GM21423 (cell line): ENCODE measurements around the gene SLC35B4.
"Not testable (repeated sequence)": the region's sequence is repeated elsewhere in the genome, so short reads cannot be mapped to it uniquely, and the experiment has no call there.

Source experiments
- ATAC-seq: cut with Tn5 transposase; IDR thresholded peaks from one replicate; pipeline ENCODE4 v1.9.1; 2021; ENCODE audit warnings: mild to moderate bottlenecking, moderate library complexity; ENCODE audit not compliant: unreplicated experiment

Gene SLC35B4

DNA sequence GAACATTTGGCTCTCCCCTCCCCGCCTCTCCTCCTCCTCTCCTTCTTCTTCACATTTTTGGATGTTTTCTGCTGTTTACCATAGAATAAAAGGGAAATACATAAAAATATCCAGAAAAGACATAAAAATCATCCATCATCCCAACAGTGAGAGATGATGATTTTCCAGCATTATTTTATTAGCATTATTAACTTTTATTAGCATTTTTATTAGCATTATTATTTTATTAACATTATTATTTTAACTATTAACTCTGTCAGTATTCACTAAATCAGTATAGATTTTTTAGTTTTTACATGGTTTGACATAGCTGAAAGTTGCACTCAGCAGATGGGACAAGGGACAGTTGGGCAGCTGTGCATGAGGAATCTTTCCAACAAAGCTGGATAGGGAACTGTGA, 16.2 kb upstream of the SLC35B4 start:
- no peak for ATAC-seq

DNA sequence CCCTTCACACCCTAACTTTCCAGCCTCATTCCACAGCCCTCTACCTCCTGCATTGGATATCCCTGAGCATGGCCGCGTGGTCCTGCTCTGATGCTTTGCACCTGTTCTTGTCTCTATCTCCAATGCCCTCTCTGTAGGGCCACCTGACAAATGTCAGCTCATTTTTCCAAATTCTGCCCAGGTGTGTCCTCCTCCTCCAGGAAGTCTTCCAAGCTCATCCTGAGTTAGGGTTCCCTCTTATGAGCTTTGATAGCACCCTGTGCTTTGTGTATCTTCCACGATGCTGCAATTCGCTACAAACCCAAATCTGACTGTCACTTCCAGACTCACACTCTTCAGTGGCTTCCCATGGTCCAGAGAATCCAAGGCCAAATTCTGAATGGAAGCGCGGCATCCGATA, 14.7 kb upstream of the SLC35B4 start:
- ATAC-seq, result no peak

DNA sequence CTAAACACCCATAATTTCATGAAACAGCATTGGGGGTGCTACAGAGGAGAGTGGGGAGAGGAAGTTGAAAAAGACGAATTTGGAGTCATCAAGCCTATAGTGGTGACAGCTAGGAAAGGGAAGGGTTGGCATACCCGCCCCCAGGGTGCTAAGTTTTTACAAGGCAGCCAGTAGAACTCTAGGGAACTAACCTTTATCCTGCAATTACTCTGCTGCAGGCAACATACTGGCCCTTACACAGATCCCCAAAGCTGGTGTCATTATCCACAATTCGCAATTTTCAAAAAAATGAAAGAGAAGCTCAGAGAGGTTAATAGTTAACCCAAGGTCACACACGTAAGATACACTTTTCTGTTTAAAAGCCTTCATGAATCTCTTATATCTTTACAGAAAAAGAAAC, 14.2 kb upstream of the SLC35B4 start:
- no peak for ATAC-seq

DNA sequence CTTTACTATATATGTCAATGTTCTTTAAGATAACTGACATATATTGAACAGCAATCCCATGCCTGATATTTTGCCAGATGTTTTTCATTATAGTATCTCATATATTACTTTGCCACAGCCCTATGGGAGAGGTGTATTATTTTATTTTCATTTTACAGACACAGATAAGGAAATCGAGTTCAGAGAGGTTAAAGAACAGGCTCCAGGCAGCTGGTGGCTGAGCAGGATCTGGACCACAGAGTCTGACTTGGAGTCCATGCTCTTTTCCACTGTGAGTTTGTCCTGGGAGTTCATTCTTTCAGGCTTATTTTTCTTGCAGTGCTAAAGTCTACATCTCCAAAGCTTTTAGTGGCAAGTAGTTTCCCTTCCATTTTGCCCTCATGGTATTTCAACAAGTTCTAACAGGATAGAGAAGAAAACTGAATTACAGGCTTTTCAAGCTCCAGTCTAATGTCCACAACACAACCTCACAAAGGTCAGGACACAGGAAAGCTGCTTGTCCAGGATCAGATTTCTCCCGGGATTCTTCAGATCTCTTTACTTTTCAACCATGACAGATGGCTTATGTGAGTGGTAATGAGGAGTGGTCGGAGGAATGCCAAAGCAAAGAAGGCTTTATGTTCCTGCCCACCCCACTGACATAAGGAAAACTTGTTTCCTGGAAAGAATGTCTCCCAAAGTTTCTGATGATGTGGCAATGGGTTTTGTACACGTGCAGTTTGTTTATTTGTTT, 13.1 kb upstream of the SLC35B4 start:
- no peak for ATAC-seq

DNA sequence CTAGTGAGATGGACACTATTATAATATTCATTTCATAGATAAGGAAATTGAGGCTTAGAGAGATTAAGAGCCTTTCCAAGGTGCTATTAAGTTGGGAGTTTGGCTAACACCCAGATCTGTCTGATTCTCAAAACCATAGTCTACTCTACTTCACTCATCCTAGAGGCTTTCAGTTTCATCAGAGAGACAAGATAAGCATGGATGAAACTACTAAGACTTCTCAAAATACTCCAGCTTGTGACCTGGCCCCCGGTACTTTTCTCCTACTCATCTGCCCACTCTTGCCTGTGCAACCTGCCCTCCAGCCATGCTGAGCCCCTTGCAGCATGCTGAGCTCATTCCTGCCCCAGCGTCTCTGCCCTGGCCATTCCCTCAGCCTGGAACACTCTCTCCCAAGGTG, 12.2 kb upstream of the SLC35B4 start:
- no peak for ATAC-seq

DNA sequence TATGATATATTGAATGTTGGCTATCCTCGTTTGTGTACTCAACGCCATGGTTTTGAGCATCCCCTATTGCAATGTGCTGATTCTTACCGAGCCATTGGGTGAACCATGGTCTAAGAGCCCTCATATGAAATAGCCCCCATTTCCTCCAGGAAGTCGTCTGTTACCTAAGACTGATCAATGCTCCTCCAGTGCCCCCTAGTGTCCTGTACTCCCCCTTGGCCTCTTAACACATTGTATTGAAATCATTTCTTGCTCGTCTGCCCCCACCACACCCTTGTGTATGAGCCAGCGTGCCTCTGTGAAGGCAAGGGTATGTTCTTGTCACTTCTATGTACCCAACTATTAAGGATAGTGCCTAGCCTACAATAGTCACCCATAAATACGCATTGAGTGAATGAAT, 11.2 kb upstream of the SLC35B4 start:
- ATAC-seq, result peak; percentile 90

DNA sequence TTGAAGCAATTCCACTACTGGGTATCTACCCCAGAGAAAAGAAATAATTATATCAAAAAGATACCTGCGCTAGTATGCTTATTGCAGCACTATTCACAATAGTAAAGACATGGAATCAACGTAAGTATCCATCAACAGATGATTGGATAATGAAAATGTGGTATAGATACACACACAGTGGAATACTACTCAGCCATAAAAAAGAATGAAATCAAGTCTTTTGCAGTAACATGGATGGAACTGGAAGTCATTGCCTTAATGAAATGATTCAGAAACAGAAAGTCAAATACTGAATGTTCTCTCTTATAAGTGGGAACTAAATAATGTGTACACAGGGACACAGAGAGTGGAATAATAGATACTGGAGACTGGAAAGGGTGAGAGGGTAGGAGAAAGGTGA, 7.4 kb upstream of the SLC35B4 start:
- no peak for ATAC-seq

DNA sequence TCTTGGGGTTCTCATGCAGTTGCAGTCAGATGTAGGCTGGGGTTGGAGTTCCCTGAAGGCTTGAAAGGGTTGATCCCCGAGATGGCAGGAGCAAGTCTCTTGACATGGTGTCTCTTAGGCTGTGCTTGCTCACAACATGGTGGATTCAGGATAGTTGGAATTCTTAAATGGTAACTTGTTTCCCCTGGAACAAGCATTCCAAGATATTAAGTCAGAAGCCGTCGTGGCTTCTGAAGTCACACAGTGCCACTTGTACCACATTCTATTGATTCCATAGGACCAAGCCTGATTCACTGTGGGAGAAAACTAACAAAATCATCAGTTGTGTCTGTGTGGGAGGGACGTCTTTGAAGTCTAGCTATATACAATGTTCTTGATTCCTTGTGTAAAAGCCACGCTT, 3.5 kb upstream of the SLC35B4 start:
- ATAC-seq, result no peak

DNA sequence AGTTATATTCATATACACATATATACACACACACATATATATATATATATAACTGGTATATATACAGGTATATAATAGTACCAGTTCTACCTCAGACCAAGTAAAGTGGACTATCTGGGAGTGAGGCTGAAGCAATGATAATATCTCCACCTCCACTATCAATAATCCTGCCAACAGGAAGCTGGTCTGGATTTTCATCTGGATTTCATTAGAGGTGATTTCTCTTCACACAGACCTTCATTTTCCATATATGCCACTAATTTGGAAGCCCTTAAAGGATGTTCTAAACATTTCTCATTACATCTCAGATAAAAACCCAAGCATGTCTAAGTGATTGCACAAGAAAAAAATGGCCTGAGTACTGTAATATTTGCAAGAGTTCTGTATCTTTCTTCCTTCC, 1.7 kb upstream of the SLC35B4 start:
- no peak for ATAC-seq

DNA sequence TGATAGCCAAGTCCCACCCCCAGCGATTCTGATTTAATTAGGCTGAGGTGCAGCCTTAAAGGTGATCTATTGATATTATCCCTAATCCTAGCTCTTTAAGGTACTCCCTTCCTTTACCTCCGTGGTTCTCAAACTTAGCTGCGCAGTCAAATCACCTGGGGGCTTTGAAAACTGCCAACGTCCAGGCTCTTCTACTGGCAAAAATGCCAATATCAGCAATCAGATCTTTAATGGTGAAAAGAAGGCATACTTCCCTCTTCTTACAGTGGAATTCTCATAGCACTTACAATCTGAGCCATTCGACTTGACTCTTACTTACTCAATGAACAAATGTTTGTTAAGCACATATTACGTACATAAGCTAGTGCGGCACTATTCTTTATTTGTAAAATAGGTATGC, 704 bp upstream of the SLC35B4 start:
- no peak for ATAC-seq

DNA sequence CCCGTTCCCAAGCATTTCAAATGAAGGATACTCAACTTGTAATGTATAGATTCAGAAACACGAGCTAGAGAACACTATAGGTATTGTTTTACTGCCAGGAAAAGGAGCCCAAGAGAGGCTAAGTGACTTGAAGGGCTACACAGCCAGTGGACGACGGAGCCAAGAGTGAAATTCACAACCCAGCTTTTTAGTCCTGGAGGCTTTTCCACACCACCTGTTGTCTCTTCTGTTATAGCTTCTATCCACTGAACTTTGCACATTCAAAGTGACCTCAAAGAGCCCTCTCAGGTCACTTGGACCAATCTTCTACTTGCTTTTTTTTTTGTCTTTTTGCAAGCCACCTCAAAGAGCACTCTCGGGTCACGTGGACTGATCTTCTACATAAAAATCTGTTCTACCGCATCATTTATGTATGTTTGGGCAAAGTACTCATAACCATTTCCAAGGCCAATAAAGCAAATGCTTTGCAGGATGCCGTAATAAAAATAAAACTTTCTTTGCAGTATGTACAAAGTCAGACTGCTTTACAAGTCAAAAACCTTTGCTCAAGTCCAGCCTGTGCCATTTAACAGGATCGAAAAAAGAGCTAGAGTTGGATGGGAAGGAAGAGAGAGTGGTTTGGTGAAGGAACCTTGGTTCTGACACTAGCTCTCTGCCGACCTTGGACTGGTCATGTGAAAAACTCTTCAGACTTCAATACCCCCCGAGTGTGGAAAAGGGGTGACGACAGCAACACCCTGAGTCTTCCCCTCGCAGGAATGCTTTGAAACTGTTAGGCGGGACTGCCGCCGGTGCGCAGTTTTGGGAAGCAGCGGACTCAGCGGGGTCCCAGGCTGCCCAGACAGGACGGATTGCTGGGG, 821 bp downstream of the SLC35B4 start:
- ATAC-seq, result no peak

DNA sequence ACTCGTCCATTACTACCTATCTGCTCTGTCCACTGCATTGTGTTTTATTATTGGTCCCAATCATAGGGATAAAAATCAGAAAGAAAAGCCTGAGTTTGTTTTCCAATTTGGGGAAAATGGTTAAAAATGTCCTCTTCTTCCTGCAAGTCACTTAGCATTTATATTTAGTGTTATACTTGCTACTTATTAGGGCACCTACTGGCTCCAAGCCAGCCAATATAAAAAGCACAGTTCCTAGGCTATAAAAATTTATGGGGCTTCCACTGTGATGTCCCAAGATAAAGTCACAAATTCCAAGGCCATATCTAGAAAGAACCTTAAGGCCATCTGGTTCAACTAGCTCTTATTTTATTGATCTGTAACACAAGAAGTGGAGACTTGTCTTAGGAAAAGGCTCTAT, 3.2 kb downstream of the SLC35B4 start:
- no peak for ATAC-seq

DNA sequence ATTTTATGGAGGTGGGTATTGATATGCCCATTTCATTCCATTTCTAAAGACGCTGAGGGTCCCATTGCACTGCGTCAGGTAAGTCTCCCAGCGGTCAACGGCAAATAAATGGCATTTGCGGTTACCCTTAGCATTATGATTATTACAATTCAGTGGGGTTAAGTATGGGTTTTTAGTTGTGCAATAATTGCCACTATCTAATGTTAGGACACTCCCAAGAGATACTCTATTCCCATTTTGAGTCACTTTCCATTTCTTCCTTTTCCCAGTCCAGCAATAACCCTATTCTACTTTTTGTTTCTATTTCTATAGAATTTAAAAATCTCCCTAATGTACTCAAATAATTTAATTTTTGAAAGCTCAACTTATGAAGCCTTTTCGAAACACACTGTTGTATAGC, 4.0 kb downstream of the SLC35B4 start:
- no peak for ATAC-seq

DNA sequence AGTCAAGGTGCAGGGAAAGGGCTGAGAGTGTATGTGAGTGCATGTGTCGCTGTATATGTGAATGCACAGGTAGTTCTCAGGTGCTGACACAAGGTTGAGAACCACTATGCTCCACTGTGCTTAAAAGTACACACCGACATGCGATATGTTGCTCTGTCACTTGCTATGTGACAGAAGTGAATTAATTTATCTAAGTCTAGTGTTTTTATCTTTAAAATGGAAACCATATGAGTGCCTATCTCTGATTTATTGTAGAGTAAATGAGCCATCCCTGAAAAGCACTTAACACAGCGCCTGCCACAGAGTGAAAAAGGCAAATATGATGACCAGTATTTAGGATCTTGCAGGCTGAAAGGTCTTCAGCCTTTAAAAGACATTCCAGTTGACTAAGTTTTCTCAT, 4.9 kb downstream of the SLC35B4 start:
- ATAC-seq, result no peak

DNA sequence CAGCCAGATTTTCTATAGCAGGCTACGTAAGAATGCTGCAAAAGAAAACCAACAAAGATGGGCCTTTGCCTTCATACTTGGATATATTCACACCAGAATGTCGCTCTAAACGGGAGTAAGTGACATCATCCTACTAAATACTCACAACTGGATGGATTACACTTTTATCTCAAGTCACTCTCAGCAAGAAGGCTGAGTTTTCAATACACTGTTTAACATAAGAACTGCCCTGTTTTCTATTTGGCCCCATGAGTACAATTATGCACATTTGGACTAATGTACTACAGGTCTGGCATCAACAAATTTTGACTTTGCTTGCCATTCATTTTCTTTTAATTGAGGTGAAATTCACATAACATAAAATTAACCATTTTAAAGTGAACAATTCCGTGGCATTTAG, 8.2 kb downstream of the SLC35B4 start:
- no peak for ATAC-seq

DNA sequence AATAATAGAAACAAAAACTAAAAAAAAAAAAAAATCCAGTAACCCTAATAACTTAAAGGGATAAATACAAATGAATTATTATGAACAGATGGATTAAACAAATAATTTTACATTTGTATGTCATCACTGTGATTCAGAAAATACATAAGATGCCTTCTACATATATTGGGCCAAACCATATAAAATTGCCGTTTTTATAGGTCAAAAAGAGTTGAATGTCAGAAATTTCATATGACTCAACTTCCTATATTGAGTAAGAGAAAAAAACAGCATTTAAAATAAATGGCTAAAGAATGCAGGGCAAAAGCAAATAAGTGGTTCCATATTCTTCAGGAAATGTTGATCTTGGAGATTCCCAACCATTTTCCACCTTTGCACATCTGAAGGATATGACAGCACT, 9.4 kb downstream of the SLC35B4 start:
- ATAC-seq, result no peak

DNA sequence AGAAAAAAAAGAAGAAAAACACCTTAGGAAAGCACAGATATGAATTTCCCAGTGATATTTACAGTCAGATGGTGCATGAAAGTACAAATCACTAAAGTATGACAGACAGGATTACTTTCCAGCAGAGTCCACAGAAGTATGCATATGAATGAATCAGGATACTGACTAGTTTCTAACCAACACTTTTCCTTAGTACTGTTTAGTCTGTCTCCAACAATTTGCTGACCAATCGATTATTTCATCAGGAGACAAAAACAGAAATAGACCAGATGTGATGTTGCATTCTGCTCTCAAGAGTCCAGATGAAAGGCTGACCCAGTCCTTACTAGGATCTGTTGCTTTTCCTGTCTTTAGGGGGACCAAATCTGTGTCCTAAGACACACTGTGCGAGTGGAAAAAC, 14.6 kb downstream of the SLC35B4 start:
- no peak for ATAC-seq

DNA sequence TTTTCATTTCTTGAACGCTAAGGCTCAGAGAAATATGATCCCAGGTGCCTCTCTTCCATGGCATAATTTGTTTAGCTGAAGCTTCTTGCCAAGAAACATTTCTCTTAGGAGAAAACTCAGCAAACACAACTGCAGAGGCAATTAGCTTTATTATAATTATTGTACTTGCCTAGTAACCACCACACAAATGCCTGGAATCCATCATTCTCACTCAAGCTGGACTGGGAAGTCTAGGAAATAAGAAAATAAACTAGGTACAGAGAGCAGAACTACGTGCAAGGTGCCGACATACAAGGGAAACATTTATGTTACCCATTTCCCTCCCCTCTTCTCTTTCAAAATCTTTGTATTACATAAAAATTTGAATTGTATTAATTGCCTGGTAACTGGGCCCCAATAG, 15.1 kb downstream of the SLC35B4 start:
- no peak for ATAC-seq

DNA sequence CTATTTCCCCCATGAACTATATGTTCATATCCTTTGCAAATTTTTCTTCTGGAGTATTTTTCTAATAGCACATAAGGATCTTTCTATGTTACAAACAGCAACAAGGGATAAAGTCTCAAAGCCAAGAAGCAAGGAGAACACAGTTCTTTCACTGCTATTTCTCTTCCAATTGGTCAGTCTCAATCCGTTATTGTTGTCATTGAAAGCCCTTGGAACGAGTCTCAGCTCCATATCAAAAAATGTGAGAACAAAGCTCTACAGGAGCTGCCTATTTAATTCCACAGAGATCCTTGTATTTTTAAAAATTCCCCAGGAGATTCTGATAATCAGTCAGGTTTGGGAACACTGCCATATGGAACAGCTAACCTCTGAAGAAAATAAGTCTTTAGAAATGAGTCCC, 15.7 kb downstream of the SLC35B4 start:
- ATAC-seq, result no peak

DNA sequence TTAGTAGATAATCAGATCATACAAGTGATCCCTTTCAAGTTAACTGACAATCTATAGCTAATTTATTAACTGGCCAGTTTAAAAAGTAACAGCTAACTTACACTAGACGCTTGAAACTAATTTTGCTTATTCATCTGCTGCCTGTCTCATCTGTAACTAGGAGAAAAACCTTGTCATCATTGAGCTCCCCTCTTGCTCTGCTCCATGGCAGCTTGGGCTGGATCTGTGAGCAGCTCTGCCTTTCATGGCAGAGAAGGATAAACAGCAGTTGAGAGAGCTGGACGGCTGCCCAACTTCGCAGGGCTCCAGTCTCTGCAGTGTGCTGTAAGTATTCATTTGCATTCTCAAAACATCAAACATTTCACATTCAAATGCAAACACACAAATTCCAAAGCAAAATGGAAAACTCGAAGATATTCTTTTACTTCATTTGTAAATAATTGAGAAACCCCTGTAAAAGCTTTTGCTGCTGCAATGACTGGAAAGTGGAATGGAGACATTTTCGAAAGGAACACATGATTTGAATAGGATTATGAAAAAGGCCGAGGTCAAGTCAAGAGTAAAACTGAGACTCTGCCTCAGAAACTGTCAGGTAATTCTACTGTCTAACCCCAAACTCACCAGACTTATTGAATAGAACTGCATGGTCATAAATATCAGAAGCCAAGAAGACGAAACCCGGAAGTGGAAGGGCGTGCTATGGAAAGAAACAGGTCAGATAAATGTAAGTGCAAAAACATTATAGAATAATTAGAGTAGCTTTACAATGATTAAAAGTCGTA, 17.6 kb downstream of the SLC35B4 start:
- no peak for ATAC-seq

DNA sequence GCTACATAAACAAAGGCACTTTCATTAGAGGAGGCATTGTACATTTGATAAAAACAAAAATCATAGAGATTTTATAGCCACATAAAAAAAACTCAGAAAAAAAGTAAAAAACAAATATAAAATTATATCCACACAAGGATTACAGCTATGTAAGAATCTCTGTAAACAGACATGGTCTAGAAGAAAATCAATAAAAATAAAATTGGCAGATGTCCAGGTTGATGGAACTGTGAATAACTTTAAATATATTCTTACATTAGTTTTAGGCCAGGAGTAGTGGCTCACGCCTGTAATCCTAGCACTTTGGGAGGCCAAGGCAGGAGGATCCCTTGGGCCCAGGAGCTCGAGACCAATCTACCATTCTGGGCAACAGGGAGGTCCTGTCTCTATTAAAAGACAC, 19.2 kb downstream of the SLC35B4 start:
- ATAC-seq, result no peak

DNA sequence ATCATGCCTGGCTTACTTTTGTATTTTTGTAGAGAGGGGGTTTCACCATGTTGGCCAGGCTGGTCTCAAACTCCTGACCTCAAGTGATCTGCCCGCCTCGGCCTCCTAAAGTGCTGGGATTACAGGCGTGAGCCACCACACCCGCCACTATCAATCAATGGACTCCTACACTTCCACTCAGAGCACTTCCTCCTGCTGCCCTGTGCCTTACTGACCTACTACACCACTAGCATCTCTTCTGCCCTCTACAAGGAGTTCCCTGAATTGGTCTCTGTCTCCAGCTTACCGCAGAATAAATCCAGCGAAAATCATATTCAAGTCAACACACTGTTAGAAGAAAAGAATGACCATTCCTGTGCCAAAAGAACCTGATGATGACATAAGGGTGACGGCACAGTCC, 20.7 kb downstream of the SLC35B4 start:
- ATAC-seq, result not testable (repeated sequence)
